CD8-positive, alpha-beta memory T cell (primary cell): ENCODE results near the gene C15orf62. TPM values are rescaled to one million over a fixed set of nuclear protein-coding genes. Genes with fewer than 3 reads are reported as not detected.

Experiments
- CTCF ChIA-PET: fragments of 350-600 bp; sonication (Branson Sonifier 250); formaldehyde crosslinking; loops from one replicate; lab custom pipeline; 2021; ENCODE audit warnings: antibody characterized with exemption; lab: Charles Lee
- POLR2A ChIA-PET: fragments of 350-600 bp; sonication (Branson Sonifier 250); formaldehyde crosslinking; loops from one replicate; lab custom pipeline; 2021; ENCODE audit warnings: antibody characterized with exemption; lab: Charles Lee
- DNase-seq, 5 donors: peaks; one replicate each; pipeline versions ENCODE4 v3.0.0 to v3.0.0-alpha.2; 2020 to 2022; ENCODE audit warnings: mixed read lengths in 1 of 5
- H3K27ac ChIP-seq: one replicate; pipeline ENCODE4 v1.7.0; 2013; ENCODE audit warnings: low read depth, mild to moderate bottlenecking, low read length, moderate library complexity
- H3K27me3 ChIP-seq: 2 replicates; pipeline ENCODE4 v1.7.0; 2013; ENCODE audit warnings: low read length, mild to moderate bottlenecking; ENCODE audit not compliant: insufficient read depth, poor library complexity, severe bottlenecking
- H3K36me3 ChIP-seq: 2 replicates; pipeline ENCODE4 v1.7.0; 2013; ENCODE audit warnings: mild to moderate bottlenecking, low read length, moderate library complexity; ENCODE audit not compliant: insufficient read depth
- H3K4me1 ChIP-seq: 2 replicates; pipeline ENCODE4 v1.7.0; 2013; ENCODE audit warnings: mild to moderate bottlenecking, low read length, moderate library complexity; ENCODE audit not compliant: insufficient read depth
- H3K4me3 ChIP-seq: 2 replicates; pipeline ENCODE4 v1.7.0; 2013; ENCODE audit warnings: mild to moderate bottlenecking, low read length
- H3K9me3 ChIP-seq: 2 replicates; pipeline ENCODE4 v1.7.0; 2013; ENCODE audit warnings: mild to moderate bottlenecking, low read length
- H3K27ac Mint-ChIP-seq, 8 donors: one replicate each; pipeline ENCODE4 v1.8.0; 2020 to 2021; ENCODE audit warnings: mixed read lengths in 8 of 8, mild to moderate bottlenecking in 6 of 8, inconsistent platforms in 3 of 8, moderate library complexity in 3 of 8
- H3K27me3 Mint-ChIP-seq, 2 donors: one replicate each; pipeline ENCODE4 v1.8.0; 2020 to 2021; ENCODE audit warnings: mixed read lengths in 2 of 2, mild to moderate bottlenecking in 1 of 2, moderate library complexity in 1 of 2
- H3K36me3 Mint-ChIP-seq, 3 donors: one replicate each; pipeline ENCODE4 v1.8.0; 2020 to 2021; ENCODE audit warnings: mixed read lengths in 3 of 3, inconsistent platforms in 1 of 3, mild to moderate bottlenecking in 1 of 3
- H3K4me1 Mint-ChIP-seq, 3 donors: one replicate each; pipeline ENCODE4 v1.8.0; 2020 to 2021; ENCODE audit warnings: mixed read lengths in 3 of 3, inconsistent platforms in 1 of 3, mild to moderate bottlenecking in 1 of 3
- H3K4me3 Mint-ChIP-seq, 7 donors: one replicate each; pipeline ENCODE4 v1.8.0; 2020 to 2021; ENCODE audit warnings: mixed read lengths in 7 of 7, mild to moderate bottlenecking in 6 of 7, moderate library complexity in 4 of 7, inconsistent platforms in 2 of 7
- H3K9me3 Mint-ChIP-seq, 5 donors: one replicate each; pipeline ENCODE4 v1.8.0; 2020 to 2022; ENCODE audit warnings: mixed read lengths in 5 of 5, mild to moderate bottlenecking in 3 of 5, moderate library complexity in 2 of 5, inconsistent platforms in 1 of 5
- polyA plus RNA-seq: library from polyadenylated mRNA; unstranded; fragments of 300-500 nt; fragmentation: Illumina TruSeq; gene quantifications from one replicate; pipeline ENCODE4 v1.2.3, GENCODE V29; 2021
- total RNA-seq, 2 experiments: library from RNA; stranded (reverse); gene quantifications; one replicate each; pipeline ENCODE4 v1.2.3, GENCODE V29; 2021

The C15orf62 gene
- total and polyA plus RNA-seq, 3 experiments from 2014 or later, result 0.44 to 0.79 (median 0.53) TPM

DNA sequence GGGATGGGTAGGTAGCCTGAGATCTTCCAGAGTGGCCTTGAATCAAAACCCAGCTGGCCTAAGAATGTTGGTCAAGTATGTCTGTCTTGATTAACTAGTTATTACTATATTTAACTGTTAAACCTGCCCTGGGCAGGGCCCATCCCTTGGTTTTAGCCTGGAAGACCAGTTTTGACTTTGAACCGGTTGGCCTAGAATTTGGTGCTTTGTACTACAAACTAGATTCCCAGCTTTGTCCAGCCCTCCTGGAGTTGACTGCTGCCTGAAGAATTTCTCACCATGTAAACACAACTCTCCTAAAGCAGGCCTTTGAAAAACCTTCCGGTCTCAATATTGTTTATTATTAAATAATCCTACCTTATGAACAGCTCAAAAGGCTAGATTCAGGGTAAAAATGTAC is 16.0 kb downstream of the C15orf62 start:
- H3K36me3 ChIP-seq, result no peaks in the 10 kb centered on the region
- no peaks in the 10 kb centered on the region for H3K27me3 ChIP-seq
- no peaks in the 10 kb centered on the region for H3K9me3 ChIP-seq
- DNase-seq, result no peak
- H3K27ac ChIP-seq, result no peak overlapping the region
- ChIA-PET CTCF (interaction anchor here (1.1 to 6.3 kb wide), 8 partner anchors 14 to 107 kb away, joined by 3 to 65 read pairs (median 4); partner anchors contain the start of genes GCHFR, RAD51 and ZFYVE19), POLR2A (interaction anchor here (0.6 kb wide), 1 partner anchor 32 kb away, joined by 6 read pairs; no protein-coding TSS in a partner anchor)
- Mint-ChIP-seq H3K4me3 (no peak overlapping the region), H3K27me3 (no peaks in the 10 kb centered on the region), H3K27ac (no peak overlapping the region), H3K9me3 (no peaks in the 10 kb centered on the region), H3K36me3 (peaks cover 0 to 10% (median 2%) of the 10 kb centered on the region in 3 donors), H3K4me1 (peaks cover 22 to 36% (median 29%) of the 10 kb centered on the region in 3 donors)
- H3K4me3 ChIP-seq, result no peak overlapping the region
- peaks cover 17% of the 10 kb centered on the region for H3K4me1 ChIP-seq

DNA sequence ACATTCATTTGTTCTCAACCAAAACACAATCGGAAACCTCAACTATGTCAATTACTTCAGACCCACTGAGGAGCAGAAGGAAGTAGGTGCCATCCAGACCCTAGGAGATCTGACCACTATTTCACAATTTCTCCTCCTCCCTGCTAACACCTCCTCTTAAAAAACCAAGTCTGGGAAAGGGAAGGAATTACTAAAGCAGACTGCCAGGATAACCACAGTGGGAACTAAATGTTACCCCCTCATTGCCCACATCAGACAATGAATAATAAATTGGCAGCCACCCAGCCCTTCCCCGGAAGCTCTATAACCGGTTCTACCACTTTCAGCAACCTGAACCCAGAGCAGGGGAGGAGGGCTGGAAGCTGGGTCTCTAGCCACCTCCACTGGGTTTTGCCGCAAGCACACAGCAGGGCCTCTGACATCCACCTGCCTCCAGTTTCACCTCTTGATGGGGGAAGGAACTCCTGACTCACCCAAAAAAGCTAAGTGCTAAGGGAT is 17.6 kb downstream of the C15orf62 start:
- Mint-ChIP-seq H3K4me3 (peak overlapping the region in 6 of 7 donors; percentile 33 to 66 (median 39)), H3K36me3 (peaks cover 0 to 17% (median 7%) of the 10 kb centered on the region in 3 donors), H3K4me1 (peaks cover 22 to 35% (median 29%) of the 10 kb centered on the region in 3 donors), H3K27ac (peak overlapping the region; percentile 40 to 92 (median 78)), H3K27me3 (no peaks in the 10 kb centered on the region), H3K9me3 (no peaks in the 10 kb centered on the region)
- no peaks in the 10 kb centered on the region for H3K36me3 ChIP-seq
- no peaks in the 10 kb centered on the region for H3K9me3 ChIP-seq
- DNase-seq, result peak in 4 of 5 donors; percentile 15 to 69 (median 39)
- H3K4me3 ChIP-seq, result no peak overlapping the region
- no peak overlapping the region for H3K27ac ChIP-seq
- ChIA-PET POLR2A (interaction anchor here (1.0 to 1.1 kb wide), 2 partner anchors 20 to 24 kb away, joined by 3 to 4 read pairs; partner anchors contain the start of genes DNAJC17, GCHFR and ZFYVE19), CTCF (interaction anchor here (0.9 to 1.7 kb wide), 8 partner anchors 9 to 198 kb away, joined by 3 to 5 read pairs (median 4); no protein-coding TSS in a partner anchor)
- H3K4me1 ChIP-seq, result peaks cover 17% of the 10 kb centered on the region
- no peaks in the 10 kb centered on the region for H3K27me3 ChIP-seq

DNA sequence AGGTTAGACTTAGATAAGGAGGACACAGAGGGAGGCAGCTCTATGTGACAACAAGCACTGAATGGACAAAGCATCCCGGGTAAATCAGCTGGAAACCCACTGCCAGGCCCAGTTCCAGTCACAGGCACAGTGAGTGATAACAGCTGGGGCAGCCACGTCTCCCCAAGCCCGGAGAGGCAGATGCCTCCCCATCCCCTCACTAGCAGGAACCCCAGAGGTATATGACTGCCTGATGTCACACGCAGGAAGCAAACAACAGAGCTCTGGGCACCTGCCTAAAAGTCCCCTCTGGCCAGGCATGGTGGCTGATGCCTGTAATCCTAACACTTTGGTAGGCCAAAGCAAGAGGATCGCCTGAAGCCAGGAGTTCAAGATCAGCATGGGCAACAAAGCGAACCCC is 18.2 kb downstream of the C15orf62 start:
- peak in 1 of 5 donors; percentile 35 for DNase-seq
- H3K4me1 Mint-ChIP-seq, result peaks cover 20 to 30% (median 24%) of the 10 kb centered on the region in 3 donors
- Histone ChIP-seq H3K4me3 (no peak overlapping the region), H3K27ac (no peak overlapping the region), H3K27me3 (no peaks in the 10 kb centered on the region), H3K4me1 (peaks cover 17% of the 10 kb centered on the region), H3K36me3 (no peaks in the 10 kb centered on the region), H3K9me3 (no peaks in the 10 kb centered on the region)
- no peak overlapping the region for H3K4me3 Mint-ChIP-seq
- no peaks in the 10 kb centered on the region for H3K27me3 Mint-ChIP-seq
- peaks cover 0 to 18% (median 7%) of the 10 kb centered on the region in 3 donors for H3K36me3 Mint-ChIP-seq
- H3K27ac Mint-ChIP-seq, result peak overlapping the region in 7 of 8 donors; percentile 40 to 84 (median 75)
- POLR2A ChIA-PET, result interaction anchor here (1.0 to 1.1 kb wide), 2 partner anchors 19 to 24 kb away, joined by 3 to 4 read pairs; partner anchors contain the start of genes DNAJC17, GCHFR and ZFYVE19
- no peaks in the 10 kb centered on the region for H3K9me3 Mint-ChIP-seq
- CTCF ChIA-PET, result interaction anchor here (0.9 to 1.7 kb wide), 9 partner anchors 9 to 270 kb away, joined by 3 to 5 read pairs (median 4); no protein-coding TSS in a partner anchor

DNA sequence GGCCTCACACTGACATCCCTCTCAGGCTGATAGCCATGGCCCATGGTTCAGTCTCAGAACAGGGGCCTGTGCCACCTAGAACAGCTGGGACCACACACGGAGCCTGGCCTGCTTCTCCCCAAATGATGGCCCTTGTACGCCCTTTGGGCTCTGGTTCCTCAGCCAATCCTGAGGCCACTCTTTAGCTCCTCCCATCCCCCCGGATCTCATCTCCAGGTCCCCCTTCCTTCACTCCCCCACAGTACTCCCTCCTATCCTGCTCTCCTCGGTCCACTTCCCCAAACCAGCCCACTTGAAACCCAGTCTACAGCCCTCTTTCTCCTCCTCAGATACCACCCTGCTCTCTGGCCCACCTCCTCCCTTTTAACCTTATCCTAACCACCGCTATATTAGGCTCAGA is 19.3 kb downstream of the C15orf62 start:
- peak overlapping the region in 2 of 8 donors; percentile 23 to 29 for H3K27ac Mint-ChIP-seq
- Histone ChIP-seq H3K27me3 (no peaks in the 10 kb centered on the region), H3K36me3 (no peaks in the 10 kb centered on the region), H3K9me3 (no peaks in the 10 kb centered on the region), H3K4me3 (no peak overlapping the region), H3K27ac (no peak overlapping the region), H3K4me1 (peaks cover 17% of the 10 kb centered on the region)
- no peaks in the 10 kb centered on the region for H3K9me3 Mint-ChIP-seq
- peaks cover 28 to 33% (median 32%) of the 10 kb centered on the region in 3 donors for H3K4me1 Mint-ChIP-seq
- peak overlapping the region in 2 of 7 donors; percentile 19 to 80 for H3K4me3 Mint-ChIP-seq
- CTCF ChIA-PET, result interaction anchor here (1.0 kb wide), 1 partner anchor 271 kb away, joined by 3 read pairs; no protein-coding TSS in a partner anchor
- no peaks in the 10 kb centered on the region for H3K27me3 Mint-ChIP-seq
- peaks cover 0 to 26% (median 11%) of the 10 kb centered on the region in 3 donors for H3K36me3 Mint-ChIP-seq
- POLR2A ChIA-PET, result no interaction called here
- no peak for DNase-seq

DNA sequence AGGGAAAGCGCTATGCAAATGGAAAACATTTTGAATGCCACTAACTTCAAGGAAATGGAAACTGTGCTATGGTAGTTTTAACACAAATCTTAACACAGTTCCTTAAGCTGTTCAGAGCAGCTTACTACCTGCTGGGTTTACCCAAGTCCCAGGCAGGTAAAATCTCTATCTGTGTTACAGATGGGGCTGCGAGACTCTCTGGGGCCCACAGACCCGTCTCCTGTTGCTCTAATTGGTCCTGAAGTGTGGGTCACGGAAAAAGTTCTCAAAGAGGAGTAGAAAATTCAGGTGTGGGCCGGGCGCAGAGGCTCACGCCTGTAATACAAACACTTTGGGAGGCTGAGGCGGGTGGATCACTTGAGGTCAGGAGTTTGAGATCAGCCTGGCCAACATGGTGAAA is 20.2 kb downstream of the C15orf62 start:
- DNase-seq, result peak in 1 of 5 donors; percentile 25
- Mint-ChIP-seq H3K27ac (no peak overlapping the region), H3K9me3 (no peaks in the 10 kb centered on the region), H3K4me1 (peaks cover 28 to 33% (median 32%) of the 10 kb centered on the region in 3 donors), H3K4me3 (no peak overlapping the region), H3K27me3 (no peaks in the 10 kb centered on the region), H3K36me3 (peaks cover 0 to 23% (median 11%) of the 10 kb centered on the region in 3 donors)
- Histone ChIP-seq H3K4me1 (peaks cover 17% of the 10 kb centered on the region), H3K4me3 (no peak overlapping the region), H3K9me3 (no peaks in the 10 kb centered on the region), H3K27me3 (no peaks in the 10 kb centered on the region), H3K36me3 (no peaks in the 10 kb centered on the region), H3K27ac (no peak overlapping the region)
- POLR2A ChIA-PET, result no interaction called here
- CTCF ChIA-PET, result interaction anchor here (3.0 kb wide), 1 partner anchor 8 kb away, joined by 12 read pairs; no protein-coding TSS in a partner anchor

DNA sequence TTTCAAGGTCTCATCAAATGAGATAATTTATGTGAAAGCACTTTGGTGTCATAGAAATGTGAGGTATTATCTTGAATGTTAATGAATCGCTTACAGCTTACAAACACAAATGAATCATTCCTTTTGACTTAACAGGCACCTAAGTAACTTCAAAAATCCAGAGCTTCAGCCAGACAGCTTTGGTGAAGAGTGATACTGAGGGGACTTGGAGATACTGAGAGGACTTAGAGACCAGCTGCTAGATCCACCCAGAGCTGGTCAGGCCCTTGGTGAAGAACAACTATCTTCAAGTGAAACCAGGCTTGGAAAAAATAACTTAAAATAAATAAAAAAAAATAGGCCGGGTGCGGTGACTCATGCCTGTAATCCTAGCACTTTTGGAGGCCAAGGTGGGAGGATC is 20.9 kb downstream of the C15orf62 start:
- ChIA-PET CTCF (interaction anchor here (3.0 kb wide), 1 partner anchor 9 kb away, joined by 12 read pairs; no protein-coding TSS in a partner anchor), POLR2A (no interaction called here)

DNA sequence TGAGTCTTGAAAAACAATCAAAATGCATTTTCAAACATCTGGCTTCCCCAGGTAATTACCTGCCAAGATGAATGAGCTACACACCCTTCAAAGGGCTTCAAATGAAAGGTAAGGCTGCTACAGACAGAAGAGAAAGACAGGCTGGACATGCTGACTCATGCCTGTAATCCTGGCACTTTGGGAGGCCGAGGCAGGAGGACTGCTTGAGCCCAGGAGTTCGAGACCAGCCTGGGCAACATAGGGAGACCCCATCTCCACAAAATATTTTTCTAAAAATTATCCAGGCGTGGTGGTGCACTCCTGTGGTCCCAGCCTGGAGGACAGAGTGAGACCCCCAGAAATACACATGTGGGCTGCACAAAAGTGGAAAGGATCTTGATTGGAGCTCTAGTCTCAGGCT is 22.6 kb downstream of the C15orf62 start:
- POLR2A ChIA-PET, result no interaction called here
- peaks cover 0 to 25% (median 9%) of the 10 kb centered on the region in 3 donors for H3K36me3 Mint-ChIP-seq
- H3K4me1 Mint-ChIP-seq, result peaks cover 24 to 31% (median 30%) of the 10 kb centered on the region in 3 donors
- CTCF ChIA-PET, result interaction anchor here (3.0 kb wide), 1 partner anchor 10 kb away, joined by 12 read pairs; no protein-coding TSS in a partner anchor
- H3K36me3 ChIP-seq, result no peaks in the 10 kb centered on the region
- no peak for DNase-seq
- no peak overlapping the region for H3K27ac ChIP-seq
- no peak overlapping the region for H3K4me3 ChIP-seq
- no peaks in the 10 kb centered on the region for H3K9me3 Mint-ChIP-seq
- peaks cover 9% of the 10 kb centered on the region for H3K4me1 ChIP-seq
- peak overlapping the region in 1 of 8 donors; percentile 15 for H3K27ac Mint-ChIP-seq
- no peaks in the 10 kb centered on the region for H3K27me3 ChIP-seq
- H3K4me3 Mint-ChIP-seq, result no peak overlapping the region
- no peaks in the 10 kb centered on the region for H3K27me3 Mint-ChIP-seq
- no peaks in the 10 kb centered on the region for H3K9me3 ChIP-seq

More for the DNA sequence above, 20.9 kb downstream of the C15orf62 start:
- Mint-ChIP-seq H3K9me3 (no peaks in the 10 kb centered on the region), H3K27ac (no peak overlapping the region), H3K36me3 (peaks cover 0 to 21% (median 9%) of the 10 kb centered on the region in 3 donors), H3K4me1 (peaks cover 28 to 37% (median 32%) of the 10 kb centered on the region in 3 donors), H3K27me3 (no peaks in the 10 kb centered on the region), H3K4me3 (no peak overlapping the region)
- Histone ChIP-seq H3K27ac (no peak overlapping the region), H3K27me3 (no peaks in the 10 kb centered on the region), H3K4me3 (no peak overlapping the region), H3K4me1 (peaks cover 17% of the 10 kb centered on the region), H3K36me3 (no peaks in the 10 kb centered on the region), H3K9me3 (no peaks in the 10 kb centered on the region)
- peak in 1 of 5 donors; percentile 1 for DNase-seq
